ENCODE data around the gene BAG5. TPM values are rescaled to one million over a fixed set of nuclear protein-coding genes. Genes with fewer than 3 reads are reported as not detected.
"Not testable (repeated sequence)": the region's sequence is repeated elsewhere in the genome, so short reads cannot be mapped to it uniquely, and the experiment has no call there.

The BAG5 gene
- total RNA-seq, 2 experiments from 2014 or later, result 24.2 to 25.1 TPM

GRCh38 chr14:103519043-103519836 lies 43.2 kb downstream of the BAG5 start:
- POLR2A ChIA-PET, result no interaction called here
- peaks cover 10% of the 10 kb centered on the region for H3K4me1 Mint-ChIP-seq

GRCh38 chr14:103518422-103519042 lies 43.9 kb downstream of the BAG5 start:
- intact Hi-C loops (cut with DNase I, micrococcal nuclease), result loop anchor here (1.0 kb wide), 1 partner anchor 28 kb away; no protein-coding TSS in a partner anchor
- peak; percentile 76 for DNase-seq
- POLR2A ChIA-PET, result no interaction called here
- Mint-ChIP-seq H3K27me3 (peaks cover 7% of the 10 kb centered on the region), H3K36me3 (ENCODE audit: low read depth) (no peaks in the 10 kb centered on the region), H3K27ac (no peak overlapping the region), H3K4me3 (no peak overlapping the region), H3K4me1 (peaks cover 10% of the 10 kb centered on the region), H3K9me3 (ENCODE audit: low read depth) (no peaks in the 10 kb centered on the region)
- peak; percentile 45 for ATAC-seq
- CTCF ChIA-PET, result interaction anchor here (0.7 to 2.2 kb wide), 19 partner anchors 9 to 215 kb away, joined by 3 to 21 read pairs (median 3); partner anchors contain the start of genes KLC1 and TRMT61A

More at GRCh38 chr14:103519043-103519836, 43.2 kb downstream of the BAG5 start:
- intact Hi-C loops (cut with DNase I, micrococcal nuclease), result no loop called here
- ATAC-seq, result no peak
- H3K4me3 Mint-ChIP-seq, result peak overlapping the region; percentile 10
- CTCF ChIA-PET, result interaction anchor here (0.7 to 2.2 kb wide), 18 partner anchors 9 to 214 kb away, joined by 3 to 21 read pairs (median 4); partner anchors contain the start of genes KLC1 and TRMT61A
- no peaks in the 10 kb centered on the region for H3K36me3 Mint-ChIP-seq (ENCODE audit: low read depth)
- no peak overlapping the region for H3K27ac Mint-ChIP-seq
- DNase-seq, result no peak
- peaks cover 12% of the 10 kb centered on the region for H3K27me3 Mint-ChIP-seq
- no peaks in the 10 kb centered on the region for H3K9me3 Mint-ChIP-seq (ENCODE audit: low read depth)

GRCh38 chr14:103517721-103518421 lies 44.6 kb downstream of the BAG5 start:
- Mint-ChIP-seq H3K4me1 (peaks cover 10% of the 10 kb centered on the region), H3K27ac (no peak overlapping the region), H3K4me3 (no peak overlapping the region), H3K36me3 (ENCODE audit: low read depth) (no peaks in the 10 kb centered on the region), H3K9me3 (ENCODE audit: low read depth) (no peaks in the 10 kb centered on the region), H3K27me3 (peaks cover 6% of the 10 kb centered on the region)
- ATAC-seq (no peak), DNase-seq (no peak)
- intact Hi-C loops (cut with DNase I, micrococcal nuclease), result loop anchor here (1.0 kb wide), 1 partner anchor 28 kb away; no protein-coding TSS in a partner anchor
- CTCF ChIA-PET, result interaction anchor here (0.9 to 2.2 kb wide), 13 partner anchors 8 to 59 kb away, joined by 3 to 21 read pairs (median 5); partner anchors contain the start of gene TRMT61A
- POLR2A ChIA-PET, result no interaction called here

- ATAC-seq (no peak), DNase-seq (no peak)
- Mint-ChIP-seq H3K36me3 (ENCODE audit: low read depth) (peaks cover 4% of the 10 kb centered on the region), H3K27me3 (peaks cover 4% of the 10 kb centered on the region), H3K4me1 (peaks cover 10% of the 10 kb centered on the region), H3K9me3 (ENCODE audit: low read depth) (no peaks in the 10 kb centered on the region), H3K4me3 (no peak overlapping the region), H3K27ac (no peak overlapping the region)
- intact Hi-C loops (cut with DNase I, micrococcal nuclease), result no loop called here
- POLR2A ChIA-PET, result no interaction called here
- CTCF ChIA-PET, result no interaction called here
Measured at GRCh38 chr14:103517174-103517566, 45.3 kb downstream of the BAG5 start.

GRCh38 chr14:103516426-103517173 lies 45.9 kb downstream of the BAG5 start:
- Mint-ChIP-seq H3K4me3 (no peak overlapping the region), H3K36me3 (ENCODE audit: low read depth) (peaks cover 4% of the 10 kb centered on the region), H3K9me3 (ENCODE audit: low read depth) (no peaks in the 10 kb centered on the region), H3K27ac (no peak overlapping the region), H3K27me3 (peaks cover 4% of the 10 kb centered on the region), H3K4me1 (peaks cover 10% of the 10 kb centered on the region)
- no peak for ATAC-seq
- POLR2A ChIA-PET, result no interaction called here
- CTCF ChIA-PET, result interaction anchor here (0.6 to 0.8 kb wide), 2 partner anchors 15 to 968 kb away, joined by 3 read pairs; no protein-coding TSS in a partner anchor
- DNase-seq, result no peak
- intact Hi-C loops (cut with DNase I, micrococcal nuclease), result no loop called here

- Mint-ChIP-seq H3K27ac (no peak overlapping the region), H3K4me3 (no peak overlapping the region), H3K4me1 (peaks cover 8% of the 10 kb centered on the region), H3K36me3 (ENCODE audit: low read depth) (peaks cover 6% of the 10 kb centered on the region), H3K27me3 (peaks cover 4% of the 10 kb centered on the region), H3K9me3 (ENCODE audit: low read depth) (no peaks in the 10 kb centered on the region)
- ChIA-PET POLR2A (interaction anchor here (0.7 kb wide), 1 partner anchor 173 kb away, joined by 4 read pairs; no protein-coding TSS in a partner anchor), CTCF (interaction anchor here (0.6 kb wide), 1 partner anchor 14 kb away, joined by 3 read pairs; no protein-coding TSS in a partner anchor)
- DNase-seq (no peak), ATAC-seq (no peak)
- intact Hi-C loops (cut with DNase I, micrococcal nuclease), result no loop called here
Measured at GRCh38 chr14:103514596-103515421, 47.6 kb downstream of the BAG5 start.

GRCh38 chr14:103512701-103513611 lies 49.5 kb downstream of the BAG5 start:
- Mint-ChIP-seq H3K4me1 (no peaks in the 10 kb centered on the region), H3K36me3 (ENCODE audit: low read depth) (peaks cover 6% of the 10 kb centered on the region), H3K4me3 (no peak overlapping the region), H3K27me3 (no peaks in the 10 kb centered on the region), H3K9me3 (ENCODE audit: low read depth) (no peaks in the 10 kb centered on the region), H3K27ac (no peak overlapping the region)
- ATAC-seq (peak; percentile 58), DNase-seq (peak; percentile 16)
- intact Hi-C loops (cut with DNase I, micrococcal nuclease), result no loop called here
- CTCF ChIA-PET, result no interaction called here
- POLR2A ChIA-PET, result no interaction called here

GRCh38 chr14:103512180-103512579 lies 50.3 kb downstream of the BAG5 start:
- H3K4me1 Mint-ChIP-seq; POLR2A ChIA-PET; H3K27me3 Mint-ChIP-seq; CTCF ChIA-PET; DNase-seq; intact Hi-C loops (cut with DNase I, micrococcal nuclease); H3K36me3 Mint-ChIP-seq (ENCODE audit: low read depth); H3K27ac Mint-ChIP-seq; H3K9me3 Mint-ChIP-seq (ENCODE audit: low read depth); ATAC-seq; H3K4me3 Mint-ChIP-seq: not testable (repeated sequence)

GRCh38 chr14:103510724-103511693 lies 51.4 kb downstream of the BAG5 start:
- Mint-ChIP-seq H3K4me1 (no peaks in the 10 kb centered on the region), H3K4me3 (no peak overlapping the region), H3K9me3 (ENCODE audit: low read depth) (no peaks in the 10 kb centered on the region), H3K27me3 (no peaks in the 10 kb centered on the region), H3K27ac (no peak overlapping the region), H3K36me3 (ENCODE audit: low read depth) (peaks cover 6% of the 10 kb centered on the region)
- ChIA-PET CTCF (no interaction called here), POLR2A (no interaction called here)
- no peak for ATAC-seq
- no peak for DNase-seq
- intact Hi-C loops (cut with DNase I, micrococcal nuclease), result no loop called here
